GM06990 (cell line): Measurements from ENCODE around the gene ZIM2.

Source experiments
- DNase-seq: peaks from one replicate; pipeline ENCODE4 v3.0.0-alpha.2; 2011; ENCODE audit not compliant: insufficient read length; ENCODE audit errors: extremely low read depth
- H3K27me3 ChIP-seq: replicated peaks from 2 replicates; pipeline ENCODE4 v1.6.0; 2011; ENCODE audit warnings: low read length; ENCODE audit not compliant: control insufficient read depth, insufficient read depth
- H3K36me3 ChIP-seq: 2 replicates; pipeline ENCODE4 v1.5.1; 2011; ENCODE audit warnings: low read length; ENCODE audit not compliant: control insufficient read depth, insufficient read depth
- H3K4me3 ChIP-seq: replicated peaks from 2 replicates; pipeline ENCODE4 v1.5.1; 2011; ENCODE audit warnings: low read depth, mild to moderate bottlenecking, control low read depth, low read length
- TF ChIP-seq, protein P1 (sequence below): IDR thresholded peaks from 2 replicates; pipeline ENCODE4 v1.5.1; 2011; ENCODE audit warnings: low read length, control low read depth, mild to moderate bottlenecking, inconsistent platforms; ENCODE audit not compliant: insufficient read depth, poor library complexity, severe bottlenecking

ZIM2 gene

DNA sequence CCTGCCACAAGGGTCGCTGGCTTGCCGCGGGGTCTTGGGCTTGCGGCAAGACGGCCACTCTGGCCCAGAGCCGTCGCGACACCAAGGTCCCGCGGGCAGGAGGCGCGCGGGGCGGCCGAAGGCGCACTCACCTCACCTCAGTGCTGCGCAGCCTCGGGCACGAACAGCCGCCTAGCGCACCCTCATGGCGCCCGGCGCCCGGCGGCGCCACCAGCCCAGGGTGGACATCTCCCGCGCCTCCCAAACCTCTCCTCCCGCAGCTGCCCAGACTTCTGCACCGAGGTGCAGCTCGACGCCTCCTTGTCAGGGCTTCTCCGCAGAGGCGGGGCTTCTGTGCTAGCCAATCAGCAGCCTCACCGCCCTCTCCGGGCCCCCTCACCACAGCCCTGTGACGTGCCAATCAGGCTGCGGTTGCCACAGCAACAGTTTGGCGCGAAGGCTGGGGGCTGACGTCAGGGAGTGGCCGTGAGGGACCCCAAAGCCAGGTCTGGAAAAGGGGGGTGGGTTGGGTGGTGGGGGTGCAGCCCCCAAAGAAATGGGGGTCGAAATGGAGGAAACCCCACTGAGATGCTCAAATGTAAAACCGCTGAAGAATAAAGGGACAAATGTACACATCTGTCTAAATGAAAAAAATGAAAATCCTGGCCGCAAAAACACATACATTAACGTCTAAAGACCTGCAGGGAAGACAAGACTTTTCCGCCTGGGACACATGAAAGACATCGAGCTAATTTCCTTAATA lies at the start of gene ZIM2, which contains the start of gene PEG3:
ZIM2 (minus strand) TSS at position 276 of the 742 bp plus-strand sequence. CDS start 16,449 bp downstream, outside the sequence.
PEG3 (minus strand) TSS at position 276 of the 742 bp plus-strand sequence. CDS start 16,071 bp downstream, outside the sequence.
- no peak for DNase-seq
- TF ChIP-seq, protein P1, sequence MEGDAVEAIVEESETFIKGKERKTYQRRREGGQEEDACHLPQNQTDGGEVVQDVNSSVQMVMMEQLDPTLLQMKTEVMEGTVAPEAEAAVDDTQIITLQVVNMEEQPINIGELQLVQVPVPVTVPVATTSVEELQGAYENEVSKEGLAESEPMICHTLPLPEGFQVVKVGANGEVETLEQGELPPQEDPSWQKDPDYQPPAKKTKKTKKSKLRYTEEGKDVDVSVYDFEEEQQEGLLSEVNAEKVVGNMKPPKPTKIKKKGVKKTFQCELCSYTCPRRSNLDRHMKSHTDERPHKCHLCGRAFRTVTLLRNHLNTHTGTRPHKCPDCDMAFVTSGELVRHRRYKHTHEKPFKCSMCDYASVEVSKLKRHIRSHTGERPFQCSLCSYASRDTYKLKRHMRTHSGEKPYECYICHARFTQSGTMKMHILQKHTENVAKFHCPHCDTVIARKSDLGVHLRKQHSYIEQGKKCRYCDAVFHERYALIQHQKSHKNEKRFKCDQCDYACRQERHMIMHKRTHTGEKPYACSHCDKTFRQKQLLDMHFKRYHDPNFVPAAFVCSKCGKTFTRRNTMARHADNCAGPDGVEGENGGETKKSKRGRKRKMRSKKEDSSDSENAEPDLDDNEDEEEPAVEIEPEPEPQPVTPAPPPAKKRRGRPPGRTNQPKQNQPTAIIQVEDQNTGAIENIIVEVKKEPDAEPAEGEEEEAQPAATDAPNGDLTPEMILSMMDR, result no peak
- Histone ChIP-seq H3K27me3 (no peaks in the 10 kb centered on the region), H3K4me3 (no peak within 1 kb of the TSS), H3K36me3 (no peaks in the 10 kb centered on the region)

DNA sequence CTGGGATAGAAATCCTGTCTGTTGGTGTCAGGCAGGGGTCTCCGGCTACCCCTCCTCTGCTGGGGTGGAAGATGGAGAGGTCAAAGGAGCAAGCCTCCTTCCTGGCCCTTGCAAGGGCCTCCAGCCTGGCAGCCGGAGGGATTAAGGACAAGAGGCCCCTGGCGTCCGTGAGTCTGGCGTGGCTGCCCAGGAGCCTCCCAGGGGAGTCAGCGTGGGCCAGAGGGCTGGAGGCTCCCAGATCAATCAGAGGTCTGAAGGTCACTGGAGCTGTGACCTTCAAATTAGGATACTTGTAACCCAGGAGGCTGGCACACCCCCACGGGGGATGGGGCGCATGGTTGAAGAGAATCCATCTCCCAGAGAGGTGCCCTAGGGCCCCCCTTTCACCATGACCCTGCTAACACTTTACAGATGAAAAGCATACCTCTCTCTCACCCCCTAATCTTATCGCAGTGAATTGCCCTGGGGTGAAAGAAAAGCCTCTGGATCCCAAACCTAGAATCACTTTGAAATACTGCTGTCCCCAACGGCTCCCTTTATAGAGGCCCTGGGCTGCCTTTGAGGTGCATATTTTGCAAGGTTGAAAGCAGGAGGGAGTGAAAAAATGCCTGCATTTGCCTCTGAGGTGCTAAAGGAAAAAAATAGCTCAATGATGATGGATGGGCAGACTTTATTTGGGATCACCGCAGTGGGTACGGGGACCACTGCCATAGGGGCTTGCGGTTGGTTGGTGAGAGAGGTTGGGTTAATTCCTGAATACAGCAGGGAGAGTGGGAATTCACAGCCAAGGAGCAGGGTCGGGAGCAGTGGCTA lies 44.9 kb upstream of the ZIM2 start:
- Histone ChIP-seq H3K36me3 (no peaks in the 10 kb centered on the region), H3K27me3 (no peaks in the 10 kb centered on the region), H3K4me3 (no peak overlapping the region)
- DNase-seq, result no peak
- TF ChIP-seq, protein P1, result no peak

DNA sequence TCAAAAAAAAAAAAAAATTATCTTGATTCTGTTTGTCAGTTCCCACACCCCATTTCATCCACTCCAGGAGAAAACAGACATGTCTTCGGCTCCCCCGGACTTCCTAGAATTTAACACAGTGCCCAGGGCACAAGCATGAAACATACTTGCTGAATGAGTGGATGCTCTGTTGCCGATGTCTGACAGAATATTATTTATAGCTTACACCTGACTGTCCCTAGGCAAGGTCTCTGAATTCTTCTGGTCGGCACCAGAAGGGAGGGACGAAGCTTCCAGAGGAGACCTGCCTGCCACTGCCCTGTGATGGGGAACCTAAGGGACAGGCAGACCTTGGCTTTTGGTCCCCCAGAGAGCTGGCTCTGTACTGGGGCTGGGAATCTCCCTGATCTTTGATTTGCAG lies 43.9 kb upstream of the ZIM2 start:
- TF ChIP-seq, protein P1, result no peak
- Histone ChIP-seq H3K36me3 (no peaks in the 10 kb centered on the region), H3K4me3 (no peak overlapping the region), H3K27me3 (no peaks in the 10 kb centered on the region)
- DNase-seq, result no peak

DNA sequence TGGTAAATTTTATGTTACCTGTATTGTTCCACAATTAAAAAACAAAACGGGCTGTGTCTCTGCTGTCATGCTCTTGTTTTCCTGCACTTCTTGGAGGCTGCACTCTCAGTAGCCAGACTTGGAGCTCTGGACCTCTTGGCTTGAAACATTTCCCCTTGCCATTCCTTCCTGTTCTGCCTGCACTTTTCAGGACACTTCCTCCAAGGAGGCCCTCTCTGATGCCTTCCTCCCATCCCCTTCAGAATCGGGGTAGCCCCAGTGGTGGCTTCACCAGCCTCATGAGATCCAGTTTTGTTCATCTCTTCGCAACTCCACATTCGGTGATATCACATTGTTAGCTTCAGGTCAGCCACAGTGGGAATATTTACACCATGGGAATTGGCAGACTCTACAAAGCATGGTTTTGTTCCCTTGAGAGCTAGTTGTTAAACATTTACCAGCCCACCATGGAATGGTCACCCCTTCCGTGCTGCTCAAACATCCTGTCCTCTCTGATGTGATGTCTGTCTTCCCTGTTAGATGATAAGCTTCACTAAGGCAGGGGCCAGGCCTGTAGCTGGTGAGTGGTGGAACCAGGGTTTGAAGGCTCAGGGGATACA lies 40.2 kb upstream of the ZIM2 start:
- TF ChIP-seq, protein P1, result no peak
- Histone ChIP-seq H3K27me3 (no peaks in the 10 kb centered on the region), H3K36me3 (no peaks in the 10 kb centered on the region), H3K4me3 (no peak overlapping the region)
- DNase-seq, result no peak

DNA sequence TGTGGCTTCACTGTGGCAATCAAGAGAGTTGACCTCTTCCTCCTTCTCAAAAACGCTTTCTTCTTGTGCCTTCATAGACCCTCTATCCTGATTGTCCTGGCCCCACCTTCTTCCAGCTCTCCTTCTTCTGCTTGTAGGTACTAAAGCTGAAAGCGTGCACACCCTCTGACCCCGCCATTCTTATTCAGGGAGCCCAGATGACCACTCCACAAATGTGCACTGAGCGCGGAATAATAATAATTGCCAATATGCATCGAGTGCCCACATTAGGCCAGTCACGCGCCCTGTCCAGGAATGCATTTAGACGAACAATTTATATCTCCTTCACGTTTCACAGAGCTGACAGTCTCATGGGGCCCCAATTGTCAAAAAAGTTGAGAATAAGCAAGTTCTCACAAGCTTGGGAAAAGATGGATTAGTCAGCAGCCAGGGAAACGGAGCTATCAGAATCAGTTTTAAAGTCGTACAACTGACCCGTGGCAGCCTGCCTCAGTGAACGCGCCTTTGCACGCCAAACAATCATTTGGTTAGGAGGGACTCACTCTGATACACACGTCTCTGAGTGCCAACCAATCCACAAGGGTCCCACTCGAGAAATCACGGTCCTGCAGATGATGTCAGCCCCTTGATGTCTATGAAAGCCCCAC lies 36.7 kb upstream of the ZIM2 start:
- no peak for DNase-seq
- no peaks in the 10 kb centered on the region for H3K27me3 ChIP-seq
- H3K4me3 ChIP-seq, result no peak overlapping the region
- TF ChIP-seq, protein P1, result no peak
- H3K36me3 ChIP-seq, result no peaks in the 10 kb centered on the region
